ENCODE measurements around the gene TSGA10IP.

TSGA10IP gene

DNA sequence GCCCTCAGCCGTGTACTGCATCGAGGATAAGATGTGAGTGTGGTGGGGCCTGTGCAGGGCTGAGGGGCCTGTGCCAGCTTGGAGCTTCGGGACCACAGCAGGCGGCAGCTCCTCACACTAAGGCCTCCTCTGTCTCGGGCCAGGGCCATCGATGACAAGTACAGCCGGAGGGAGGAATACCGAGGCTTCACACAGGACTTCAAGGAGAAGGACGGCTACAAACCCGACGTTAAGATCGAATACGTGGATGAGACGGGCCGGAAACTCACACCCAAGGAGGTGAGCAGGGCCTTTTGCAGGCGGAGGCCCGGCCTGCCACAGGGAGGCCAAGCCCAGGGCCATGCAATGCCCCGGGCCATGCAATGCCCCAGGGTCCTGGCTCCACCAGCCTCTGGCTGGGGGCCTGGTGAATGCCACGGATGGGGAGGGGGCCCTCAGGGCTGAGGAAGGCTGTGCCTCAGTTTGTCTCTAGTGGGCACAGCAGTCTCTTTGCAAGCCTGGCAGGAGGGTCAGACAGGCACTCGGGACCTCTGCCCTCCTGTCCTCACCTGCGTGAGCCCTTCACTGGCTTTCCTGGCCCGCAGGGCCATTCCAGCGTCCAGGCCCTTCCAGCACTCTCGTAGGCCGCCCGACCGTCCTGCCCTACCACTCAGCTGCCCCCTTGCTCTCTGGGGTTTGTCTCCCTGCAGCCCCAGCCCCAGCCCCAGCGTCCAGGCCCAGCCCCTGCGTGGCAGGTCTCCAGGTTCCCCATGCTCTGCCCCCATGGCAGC lies 32.5 kb downstream of the TSGA10IP start:
- peaks cover 66% of the 10 kb centered on the region for H3K36me3 ChIP-seq (ENCODE audit: control insufficient read depth, insufficient read depth, low read length)
- 95 to 98% methylated on average over 25 to 28 of the region's 29 CpGs for WGBS, 2 experiments (ENCODE audit: insufficient coverage in 2 of 2)
- no peak overlapping the region for H3K4me3 ChIP-seq (ENCODE audit: extremely low read depth, insufficient read depth, low read length, poor library complexity, severe bottlenecking)
- no peaks in the 10 kb centered on the region for H3K4me1 ChIP-seq (ENCODE audit: control insufficient read depth, insufficient read depth, low read length, poor library complexity, severe bottlenecking)
- H3K27ac ChIP-seq (ENCODE audit: low read depth, low read length, severe bottlenecking): no peak overlapping the region
- H3K9me3 ChIP-seq (ENCODE audit: control insufficient read depth, low read length): no peaks in the 10 kb centered on the region

DNA sequence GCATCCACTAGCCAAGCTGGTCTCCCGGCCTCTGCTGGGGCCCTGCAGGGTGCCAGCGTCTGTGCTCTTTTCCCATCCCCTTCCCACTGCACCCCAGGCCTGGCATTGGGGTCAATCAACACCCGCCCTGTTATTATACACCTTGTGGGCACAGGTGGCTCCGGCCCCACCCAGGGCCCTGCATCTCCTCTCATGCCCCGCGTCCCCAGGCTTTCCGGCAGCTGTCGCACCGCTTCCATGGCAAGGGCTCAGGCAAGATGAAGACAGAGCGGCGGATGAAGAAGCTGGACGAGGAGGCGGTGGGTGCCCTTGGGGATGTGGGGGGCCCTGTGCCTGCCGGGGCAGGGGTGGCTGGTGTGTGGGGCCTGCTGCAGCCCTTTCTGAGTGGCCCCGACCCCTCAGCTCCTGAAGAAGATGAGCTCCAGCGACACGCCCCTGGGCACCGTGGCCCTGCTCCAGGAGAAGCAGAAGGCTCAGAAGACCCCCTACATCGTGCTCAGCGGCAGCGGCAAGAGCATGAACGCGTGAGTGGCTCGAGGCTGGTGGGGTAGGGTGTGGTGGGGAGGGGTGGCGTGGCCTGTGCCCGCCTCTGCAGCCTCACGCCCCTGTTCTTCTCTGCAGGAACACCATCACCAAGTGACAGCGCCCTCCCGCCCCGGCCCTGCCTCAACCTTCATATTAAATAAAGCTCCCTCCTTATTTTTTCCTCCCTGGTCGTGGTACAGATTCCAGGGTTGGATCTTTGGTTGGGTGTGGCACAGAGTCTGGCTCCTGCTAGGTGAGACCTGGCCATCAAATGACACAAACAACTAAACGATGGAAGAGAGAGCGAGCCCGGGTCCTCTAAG lies 33.3 kb downstream of the TSGA10IP start:
- no peaks in the 10 kb centered on the region for H3K9me3 ChIP-seq (ENCODE audit: control insufficient read depth, low read length)
- H3K36me3 ChIP-seq (ENCODE audit: control insufficient read depth, insufficient read depth, low read length): peaks cover 58% of the 10 kb centered on the region
- no peak overlapping the region for H3K27ac ChIP-seq (ENCODE audit: low read depth, low read length, severe bottlenecking)
- H3K4me1 ChIP-seq (ENCODE audit: control insufficient read depth, insufficient read depth, low read length, poor library complexity, severe bottlenecking): no peaks in the 10 kb centered on the region
- 96 to 98% methylated on average over 20 to 21 of the region's 34 CpGs for WGBS, 2 experiments (ENCODE audit: insufficient coverage in 2 of 2)
- no peak overlapping the region for H3K4me3 ChIP-seq (ENCODE audit: extremely low read depth, insufficient read depth, low read length, poor library complexity, severe bottlenecking)

DNA sequence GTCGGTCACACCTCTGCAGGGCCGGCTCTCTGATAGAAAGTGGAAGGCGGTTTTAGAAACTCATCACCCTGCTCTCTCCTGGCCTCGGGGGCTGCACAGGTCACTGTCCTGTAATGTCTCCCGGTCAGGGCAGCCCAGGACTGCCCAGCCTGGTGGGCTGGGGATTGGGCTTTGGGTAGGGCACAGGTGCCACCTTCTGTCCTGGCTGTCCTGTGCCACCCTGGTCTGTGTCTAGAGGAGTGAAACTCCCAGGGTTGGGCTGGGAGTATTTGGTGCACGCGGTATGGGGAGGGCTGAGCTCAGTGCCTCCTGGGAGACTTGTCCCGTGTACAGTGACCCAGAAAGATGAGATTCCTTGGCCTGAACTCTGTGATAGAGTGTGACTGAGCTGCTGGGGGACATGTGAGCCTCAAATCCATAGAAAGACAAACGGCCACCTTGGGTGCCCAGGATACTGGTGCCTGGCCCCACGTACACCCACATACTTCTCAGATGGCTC lies 34.0 kb downstream of the TSGA10IP start:
- no peak overlapping the region for H3K27ac ChIP-seq (ENCODE audit: low read depth, low read length, severe bottlenecking)

DNA sequence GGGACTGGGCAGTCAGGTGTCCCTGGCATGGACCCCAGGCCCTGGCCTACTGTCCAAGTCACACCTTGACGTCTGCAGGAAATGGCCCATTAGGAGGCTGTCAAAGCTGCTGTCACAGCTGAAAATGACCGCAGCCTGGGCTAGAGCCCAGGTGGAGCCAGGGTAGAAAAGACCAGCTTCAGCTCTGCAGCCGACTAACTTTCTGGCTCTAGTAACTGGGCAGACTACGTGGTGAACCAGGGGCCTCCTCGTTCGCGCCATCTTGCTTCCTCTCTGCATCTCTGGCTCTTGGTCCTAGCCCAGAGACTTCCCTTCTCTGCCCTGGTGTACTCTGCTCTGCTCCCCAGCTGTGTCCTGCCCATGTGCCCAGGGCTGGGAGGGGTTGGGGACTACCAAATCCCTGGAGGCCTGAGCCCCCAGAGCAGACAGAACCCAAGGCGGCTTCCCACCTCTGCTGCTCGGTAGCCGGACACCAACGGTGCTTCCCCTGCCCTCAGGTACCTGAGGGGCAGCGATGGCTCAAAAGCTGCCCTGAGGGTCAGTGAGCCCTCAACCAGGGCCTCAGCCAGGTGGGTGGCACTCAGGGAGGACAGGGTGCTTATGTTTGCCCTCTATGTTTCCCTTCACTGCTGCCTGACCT lies 35.9 kb downstream of the TSGA10IP start:
- WGBS, 2 experiments (ENCODE audit: insufficient coverage in 2 of 2): 91% methylated on average over 12 of the region's 12 CpGs

More for the DNA sequence above, 34.0 kb downstream of the TSGA10IP start:
- peaks cover 56% of the 10 kb centered on the region for H3K36me3 ChIP-seq (ENCODE audit: control insufficient read depth, insufficient read depth, low read length)
- no peaks in the 10 kb centered on the region for H3K9me3 ChIP-seq (ENCODE audit: control insufficient read depth, low read length)
- WGBS, 2 experiments (ENCODE audit: insufficient coverage in 2 of 2): 94 to 96% methylated on average over 6 to 7 of the region's 10 CpGs
- no peak overlapping the region for H3K4me3 ChIP-seq (ENCODE audit: extremely low read depth, insufficient read depth, low read length, poor library complexity, severe bottlenecking)
- H3K4me1 ChIP-seq (ENCODE audit: control insufficient read depth, insufficient read depth, low read length, poor library complexity, severe bottlenecking): no peaks in the 10 kb centered on the region

DNA sequence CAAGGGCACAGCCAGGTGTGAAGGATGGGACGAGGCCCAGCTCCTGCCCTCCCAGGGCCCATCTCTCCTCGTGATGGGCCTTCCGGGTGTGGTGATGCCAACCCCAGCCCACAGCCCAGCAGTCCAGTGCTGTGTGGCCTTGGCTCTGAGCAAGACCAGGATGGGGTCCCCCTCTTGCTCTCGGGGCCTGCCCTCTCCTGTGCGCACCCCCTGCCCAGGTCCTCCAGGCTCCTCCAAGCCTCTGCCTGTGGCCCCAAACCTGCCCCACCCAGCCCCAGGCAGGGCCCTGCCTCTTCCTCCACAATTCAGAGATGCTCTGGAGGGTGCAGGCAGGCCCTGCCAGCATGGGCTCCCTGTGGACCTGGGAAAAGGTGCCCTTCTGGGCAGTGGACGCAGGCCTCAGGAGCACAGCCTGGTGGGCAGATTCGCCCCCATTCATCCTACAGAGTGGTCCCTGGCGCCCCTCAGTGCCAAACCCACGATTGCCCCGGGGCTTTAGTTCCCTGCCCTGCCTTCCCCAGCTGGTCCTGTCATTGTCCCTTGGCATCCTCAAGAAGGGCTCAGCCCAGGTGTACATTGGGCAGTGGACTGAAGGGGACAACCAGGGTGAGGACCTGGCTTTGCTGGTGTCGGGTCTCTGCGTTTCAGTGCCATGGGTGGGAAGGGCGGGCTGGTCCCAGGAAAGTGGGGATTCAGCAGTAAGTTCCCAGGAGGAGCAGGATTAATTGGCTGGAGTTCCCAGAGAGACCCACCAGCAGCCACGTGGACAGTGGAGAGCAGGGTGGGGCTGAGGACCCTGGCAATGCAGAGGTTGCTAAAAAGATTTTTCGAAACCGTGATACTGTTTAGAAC lies 36.9 kb downstream of the TSGA10IP start:
- H3K4me3 ChIP-seq (ENCODE audit: extremely low read depth, insufficient read depth, low read length, poor library complexity, severe bottlenecking): no peak overlapping the region
- no peaks in the 10 kb centered on the region for H3K9me3 ChIP-seq (ENCODE audit: control insufficient read depth, low read length)
- 88 to 91% methylated on average over 11 to 13 of the region's 16 CpGs for WGBS, 2 experiments (ENCODE audit: insufficient coverage in 2 of 2)
- peaks cover 31% of the 10 kb centered on the region for H3K36me3 ChIP-seq (ENCODE audit: control insufficient read depth, insufficient read depth, low read length)
- no peak overlapping the region for H3K27ac ChIP-seq (ENCODE audit: low read depth, low read length, severe bottlenecking)
- no peaks in the 10 kb centered on the region for H3K4me1 ChIP-seq (ENCODE audit: control insufficient read depth, insufficient read depth, low read length, poor library complexity, severe bottlenecking)

More for the DNA sequence above, 35.9 kb downstream of the TSGA10IP start:
- no peaks in the 10 kb centered on the region for H3K4me1 ChIP-seq (ENCODE audit: control insufficient read depth, insufficient read depth, low read length, poor library complexity, severe bottlenecking)
- H3K9me3 ChIP-seq (ENCODE audit: control insufficient read depth, low read length): no peaks in the 10 kb centered on the region
- no peak overlapping the region for H3K4me3 ChIP-seq (ENCODE audit: extremely low read depth, insufficient read depth, low read length, poor library complexity, severe bottlenecking)
- no peak overlapping the region for H3K27ac ChIP-seq (ENCODE audit: low read depth, low read length, severe bottlenecking)
- peaks cover 41% of the 10 kb centered on the region for H3K36me3 ChIP-seq (ENCODE audit: control insufficient read depth, insufficient read depth, low read length)

DNA sequence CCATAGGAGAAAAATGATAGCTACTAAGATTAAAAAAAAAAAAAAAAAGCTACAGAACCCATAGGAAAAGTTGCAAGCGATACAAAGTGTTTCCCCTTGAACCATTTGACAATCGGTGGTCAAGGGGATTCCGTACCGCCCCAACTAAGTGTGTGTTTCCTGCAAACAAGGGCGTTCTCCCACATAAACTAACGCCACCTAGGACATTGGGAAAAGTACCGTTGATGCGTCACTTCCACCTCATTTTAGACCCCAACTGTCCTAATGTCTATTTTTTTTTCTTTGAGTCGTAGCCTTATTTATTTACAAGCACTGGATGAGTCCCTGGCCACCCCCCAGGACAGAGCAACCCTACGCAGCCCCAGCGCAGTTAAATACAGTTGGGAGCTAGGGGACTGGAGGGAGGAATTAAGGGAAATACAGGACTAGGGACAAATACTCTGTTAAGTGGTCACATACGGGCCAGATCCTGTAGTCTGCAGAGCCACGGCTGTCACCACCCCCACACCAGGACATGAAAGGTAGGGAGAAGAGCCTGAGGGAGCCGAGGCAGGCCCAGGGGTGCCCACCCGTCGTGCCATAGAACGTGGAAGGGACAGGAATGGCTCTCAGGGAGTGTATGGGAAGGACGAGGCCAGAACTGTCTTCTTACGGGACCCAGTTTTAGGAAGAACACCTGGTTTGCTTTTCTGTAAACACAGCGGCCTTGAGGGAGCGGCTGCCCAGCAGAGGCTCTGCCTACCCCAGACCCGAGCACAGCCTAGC lies 37.7 kb downstream of the TSGA10IP start:
- no peaks in the 10 kb centered on the region for H3K9me3 ChIP-seq (ENCODE audit: control insufficient read depth, low read length)
- no peak overlapping the region for H3K27ac ChIP-seq (ENCODE audit: low read depth, low read length, severe bottlenecking)
- peaks cover 23% of the 10 kb centered on the region for H3K36me3 ChIP-seq (ENCODE audit: control insufficient read depth, insufficient read depth, low read length)
- no peak overlapping the region for H3K4me3 ChIP-seq (ENCODE audit: extremely low read depth, insufficient read depth, low read length, poor library complexity, severe bottlenecking)
- WGBS, 2 experiments (ENCODE audit: insufficient coverage in 2 of 2): 87% methylated on average over 16 to 18 of the region's 22 CpGs
- H3K4me1 ChIP-seq (ENCODE audit: control insufficient read depth, insufficient read depth, low read length, poor library complexity, severe bottlenecking): no peaks in the 10 kb centered on the region

DNA sequence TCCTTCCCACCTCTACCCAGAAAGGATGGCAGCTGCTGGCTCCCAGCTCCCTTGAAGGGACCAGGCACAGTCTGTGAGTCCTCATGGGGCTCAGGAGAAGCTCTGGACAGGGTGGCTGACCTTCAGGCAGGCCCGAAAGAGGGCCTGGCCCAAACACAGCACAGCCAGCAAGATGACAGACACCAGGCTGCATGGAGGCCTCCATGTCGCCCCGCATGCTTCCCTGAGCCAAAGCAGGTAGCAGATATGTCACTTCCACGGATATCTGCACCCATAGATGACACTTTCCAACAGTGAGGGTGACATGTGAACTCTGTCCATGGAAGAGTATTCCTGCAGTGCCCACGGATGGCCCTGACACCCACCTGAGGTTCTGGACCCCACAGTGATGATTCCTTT lies 38.3 kb downstream of the TSGA10IP start:
- 91 to 95% methylated on average over 5 of the region's 5 CpGs for WGBS, 2 experiments (ENCODE audit: insufficient coverage in 2 of 2)
- H3K27ac ChIP-seq (ENCODE audit: low read depth, low read length, severe bottlenecking): no peak overlapping the region
- no peak overlapping the region for H3K4me3 ChIP-seq (ENCODE audit: extremely low read depth, insufficient read depth, low read length, poor library complexity, severe bottlenecking)
- H3K9me3 ChIP-seq (ENCODE audit: control insufficient read depth, low read length): no peaks in the 10 kb centered on the region
- peaks cover 17% of the 10 kb centered on the region for H3K36me3 ChIP-seq (ENCODE audit: control insufficient read depth, insufficient read depth, low read length)
- H3K4me1 ChIP-seq (ENCODE audit: control insufficient read depth, insufficient read depth, low read length, poor library complexity, severe bottlenecking): no peaks in the 10 kb centered on the region

DNA sequence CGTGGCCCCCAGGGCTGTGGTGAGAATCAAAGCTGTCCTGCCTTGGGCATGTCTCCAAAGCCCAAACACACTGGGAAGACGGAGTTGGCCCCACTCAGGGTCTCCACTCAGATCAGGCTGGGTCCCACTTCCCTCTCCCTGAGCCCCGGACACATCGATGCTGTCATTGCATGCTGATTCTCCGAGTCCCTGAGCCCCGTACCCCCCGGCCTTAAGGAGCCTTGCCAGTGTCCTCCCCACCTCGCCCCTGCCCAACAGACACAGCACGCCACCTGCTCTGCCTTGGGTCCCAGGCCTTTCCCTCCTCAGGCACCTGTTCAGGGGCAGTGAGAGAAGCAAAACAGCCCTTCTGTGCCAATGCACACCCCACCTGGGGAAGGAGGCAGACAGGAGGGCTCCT lies 42.1 kb downstream of the TSGA10IP start:
- H3K4me1 ChIP-seq (ENCODE audit: control insufficient read depth, insufficient read depth, low read length, poor library complexity, severe bottlenecking): no peaks in the 10 kb centered on the region
- no peak overlapping the region for H3K27ac ChIP-seq (ENCODE audit: low read depth, low read length, severe bottlenecking)
- peaks cover 23% of the 10 kb centered on the region for H3K36me3 ChIP-seq (ENCODE audit: control insufficient read depth, insufficient read depth, low read length)
- WGBS, 2 experiments (ENCODE audit: insufficient coverage in 2 of 2): 85 to 89% methylated on average over 8 to 9 of the region's 9 CpGs
- H3K9me3 ChIP-seq (ENCODE audit: control insufficient read depth, low read length): no peaks in the 10 kb centered on the region
- no peak overlapping the region for H3K4me3 ChIP-seq (ENCODE audit: extremely low read depth, insufficient read depth, low read length, poor library complexity, severe bottlenecking)

DNA sequence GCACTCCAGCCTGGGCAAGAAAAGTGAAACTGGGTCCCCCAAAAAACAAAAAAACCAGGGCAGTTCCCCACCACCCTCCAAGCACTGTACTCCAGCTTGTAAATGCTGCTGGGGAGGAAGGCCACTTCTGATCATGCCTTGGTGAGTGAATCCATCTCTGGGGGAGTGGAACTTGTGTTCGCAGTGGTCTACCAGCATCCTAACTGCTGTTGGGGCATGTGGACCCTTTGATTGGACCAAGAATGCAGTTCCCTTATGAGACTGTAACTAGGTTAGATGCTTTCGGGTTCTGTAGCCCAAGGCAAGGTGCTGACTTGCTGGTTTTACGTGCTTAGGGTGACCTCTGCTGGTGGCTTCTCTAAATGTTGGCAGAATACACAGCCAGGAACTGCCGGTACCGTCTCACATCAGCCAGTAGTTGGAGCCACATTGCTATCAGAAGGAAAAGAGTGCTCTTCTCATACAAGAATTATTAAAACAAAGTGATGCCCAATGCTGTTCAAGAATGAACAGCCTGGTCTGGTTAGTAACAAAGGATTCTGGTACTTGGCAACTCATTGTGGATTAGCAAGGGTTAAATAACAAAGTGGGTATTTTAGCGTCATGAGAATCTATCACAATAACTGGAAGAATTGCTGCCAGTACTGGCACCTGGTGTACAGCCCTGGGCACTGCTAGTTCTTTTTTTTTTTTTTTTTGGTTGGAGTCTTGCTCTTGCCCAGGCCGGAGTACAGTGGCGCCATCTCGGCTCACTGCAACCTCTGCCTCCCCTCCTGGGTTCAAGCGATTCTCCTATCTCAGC lies 43.7 kb downstream of the TSGA10IP start:
- H3K9me3 ChIP-seq (ENCODE audit: control insufficient read depth, low read length): no peaks in the 10 kb centered on the region
- H3K27ac ChIP-seq (ENCODE audit: low read depth, low read length, severe bottlenecking): peak overlapping the region; percentile 29
- 13 to 41% methylated on average over 3 to 7 of the region's 10 CpGs for WGBS, 2 experiments (ENCODE audit: insufficient coverage in 2 of 2)
- H3K4me3 ChIP-seq (ENCODE audit: extremely low read depth, insufficient read depth, low read length, poor library complexity, severe bottlenecking): no peak overlapping the region
- H3K36me3 ChIP-seq (ENCODE audit: control insufficient read depth, insufficient read depth, low read length): peaks cover 28% of the 10 kb centered on the region
- H3K4me1 ChIP-seq (ENCODE audit: control insufficient read depth, insufficient read depth, low read length, poor library complexity, severe bottlenecking): no peaks in the 10 kb centered on the region
